Activated T-cell treated with anti-CD3 and anti-CD28 coated beads for 1 hour (primary cell): ENCODE results near the gene ARL13A.
"Not testable (repeated sequence)": the region's sequence is repeated elsewhere in the genome, so short reads cannot be mapped to it uniquely, and the experiment has no call there.

Source experiments
- DNase-seq: peaks from one replicate; pipeline ENCODE4 v3.0.0-alpha.2; 2020; ENCODE audit warnings: low read depth

Gene ARL13A

DNA sequence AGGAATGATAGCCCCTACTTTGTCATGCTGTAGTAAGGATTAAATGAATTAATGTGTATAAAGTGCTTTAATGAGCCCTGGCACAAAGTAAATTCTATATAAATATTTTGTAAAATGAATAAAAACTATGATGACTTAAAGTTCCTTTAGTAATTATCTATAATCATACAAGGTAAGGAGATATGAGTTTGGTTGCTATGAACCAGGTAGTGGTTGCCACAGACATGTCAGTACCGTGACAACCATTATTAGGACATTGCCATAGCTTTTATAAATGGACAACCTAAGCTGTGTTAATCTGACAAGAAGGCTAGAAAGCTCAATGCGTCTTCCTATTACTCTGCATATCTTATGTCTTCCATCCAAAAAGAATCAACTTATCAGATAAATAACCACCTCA, at the start of gene ARL13A:
TSS of gene ARL13A (plus strand) at position 301 of the 400 bp plus-strand sequence. CDS start 3,982 bp downstream, outside the sequence.
- DNase-seq: no peak

DNA sequence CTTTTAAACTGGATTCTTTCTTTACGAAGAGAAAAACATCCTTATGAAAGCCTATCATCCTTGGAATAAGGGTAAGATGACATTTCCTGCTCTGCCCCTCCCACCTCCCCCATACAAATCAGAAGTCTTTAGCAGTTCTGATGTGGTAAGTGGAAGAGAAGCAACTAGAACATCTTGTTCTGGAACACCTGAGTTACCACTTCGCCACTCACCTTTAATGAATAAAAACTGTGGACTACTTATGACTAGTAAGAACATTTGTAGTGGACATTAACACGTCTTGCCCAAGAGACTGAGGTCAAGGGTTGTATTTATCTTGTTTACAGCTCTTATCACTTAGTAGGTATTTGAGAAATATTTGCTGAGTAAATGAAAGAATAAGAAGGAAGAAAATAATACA, 45.1 kb upstream of the ARL13A start:
- no peak for DNase-seq

GRCh38 chrX:100926453-100926852, 43.1 kb upstream of the ARL13A start:
- DNase-seq: no peak

GRCh38 chrX:100928660-100929613, 40.6 kb upstream of the ARL13A start, which contains the start of gene XKRX:
TSS of gene XKRX (minus strand) at chrX:100928917. CDS start at chrX:100928304, 613 bp downstream.
- peak; percentile 27 for DNase-seq

- no peak for DNase-seq
Measured at GRCh38 chrX:100931218-100931924, 38.1 kb upstream of the ARL13A start.

GRCh38 chrX:100931925-100932285, 37.6 kb upstream of the ARL13A start:
- no peak for DNase-seq

DNA sequence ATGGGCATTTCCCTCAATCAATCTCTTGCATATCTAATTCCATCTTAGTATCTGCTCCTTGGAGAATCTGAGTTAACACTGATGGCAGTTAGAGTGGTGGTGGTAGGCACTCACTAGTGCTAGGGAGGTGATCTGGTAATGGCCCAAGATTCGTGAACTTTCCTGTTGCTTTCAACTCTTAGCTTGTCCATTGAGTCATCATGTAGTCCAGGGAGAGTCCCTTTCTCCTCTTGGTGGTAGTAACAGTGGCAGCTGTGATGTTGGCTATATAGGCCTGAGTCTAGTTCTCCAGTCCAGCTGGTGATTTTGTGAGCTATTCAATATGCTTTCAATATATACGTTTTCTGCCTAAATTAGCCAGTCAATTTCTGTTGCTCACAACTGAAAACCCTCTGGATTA, 33.7 kb upstream of the ARL13A start:
- DNase-seq: no peak

- no peak for DNase-seq
Measured at GRCh38 chrX:100939333-100939732, 30.2 kb upstream of the ARL13A start.

- no peak for DNase-seq
Measured at GRCh38 chrX:100944601-100945000, 24.9 kb upstream of the ARL13A start.

DNA sequence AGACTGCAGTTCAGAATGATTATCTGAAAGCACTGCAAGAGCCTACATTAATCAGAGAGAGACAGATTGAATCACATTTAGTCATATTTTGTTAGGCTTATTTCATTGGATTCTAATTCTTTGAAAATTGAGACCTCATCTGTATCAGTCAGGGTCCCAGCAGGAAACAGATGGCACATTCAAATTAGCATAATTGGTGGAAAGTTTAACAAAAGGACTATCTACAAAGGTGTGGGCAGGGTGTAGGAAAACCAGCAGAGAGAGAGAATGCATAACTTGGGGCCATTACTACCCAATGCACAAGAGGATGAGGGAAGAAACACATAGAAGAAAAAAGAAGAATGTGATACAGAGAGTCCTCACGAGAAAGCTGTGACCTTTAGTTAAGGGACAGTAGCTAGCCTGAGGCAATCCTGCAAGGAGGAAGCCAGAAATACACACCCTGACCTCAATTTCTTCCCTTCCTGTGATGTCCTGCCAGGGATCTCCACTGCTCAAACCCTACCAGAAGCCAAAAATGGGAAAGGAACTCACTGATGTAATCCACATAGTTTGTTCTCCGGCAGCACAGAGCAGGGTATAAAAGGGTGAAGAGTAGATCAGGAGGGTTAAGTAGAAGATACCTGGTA, 23.1 kb upstream of the ARL13A start:
- no peak for DNase-seq

DNA sequence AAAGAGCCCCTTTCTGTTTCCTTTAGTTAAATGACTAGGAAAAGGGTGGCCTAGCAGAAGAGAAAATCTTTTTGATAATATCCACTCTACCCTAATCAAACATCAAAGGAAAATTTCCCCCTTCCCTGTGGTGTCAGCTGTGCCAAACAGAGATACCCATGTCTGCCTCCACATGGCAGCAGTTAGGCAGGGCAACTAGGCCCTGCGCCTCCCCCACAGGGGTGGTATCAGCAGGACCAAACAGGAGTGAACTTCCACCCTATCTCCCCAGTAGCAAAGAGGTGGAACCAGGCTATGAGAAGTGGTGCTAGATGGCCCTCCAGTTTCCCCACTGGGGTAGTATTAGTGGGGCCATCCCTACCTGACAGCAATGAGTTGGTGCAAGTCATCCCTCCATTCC, 21.0 kb upstream of the ARL13A start:
- no peak for DNase-seq

DNA sequence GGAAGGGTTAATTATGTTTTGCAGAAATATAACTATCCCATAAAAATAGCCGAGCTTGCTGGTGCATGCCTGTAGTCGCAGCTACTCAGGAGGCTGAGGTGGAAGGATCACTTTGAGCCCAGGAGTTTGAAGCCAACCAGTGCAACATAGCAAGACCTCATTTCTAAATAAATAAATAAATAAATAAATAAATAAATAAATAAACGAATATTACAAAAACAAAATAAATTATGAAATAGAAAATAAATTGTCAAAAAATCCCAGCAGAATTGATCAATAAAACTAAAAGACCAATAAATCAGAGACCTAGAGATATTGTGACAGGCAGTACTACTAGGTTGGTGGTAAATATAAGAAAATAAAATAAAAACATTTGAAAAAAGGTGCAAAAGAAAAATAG, 6.7 kb upstream of the ARL13A start:
- no peak for DNase-seq

- no peak for DNase-seq
Measured at GRCh38 chrX:100964362-100964761, 5.1 kb upstream of the ARL13A start.

DNA sequence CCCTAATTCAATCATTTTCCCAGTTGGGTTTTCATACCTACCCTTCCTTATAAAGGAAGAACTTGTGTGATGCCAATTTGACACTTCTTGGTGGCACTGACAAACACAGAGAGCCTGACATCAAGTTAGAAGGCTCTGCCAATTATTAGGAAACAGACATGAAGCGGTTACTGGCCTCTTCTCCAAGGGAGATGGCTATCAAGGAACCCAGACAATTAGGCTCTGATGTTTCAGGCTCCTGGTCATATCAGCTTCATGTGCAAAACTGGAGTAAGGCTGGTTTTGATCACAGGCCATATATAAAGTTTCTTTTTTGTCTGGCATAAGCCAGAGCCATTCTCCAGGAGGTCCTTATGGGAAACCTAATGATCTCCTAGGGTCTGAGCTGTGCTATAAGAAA, 428 bp downstream of the ARL13A start:
- no peak for DNase-seq

- DNase-seq: no peak
Measured at GRCh38 chrX:100973411-100973810, 3.9 kb downstream of the ARL13A start.

DNA sequence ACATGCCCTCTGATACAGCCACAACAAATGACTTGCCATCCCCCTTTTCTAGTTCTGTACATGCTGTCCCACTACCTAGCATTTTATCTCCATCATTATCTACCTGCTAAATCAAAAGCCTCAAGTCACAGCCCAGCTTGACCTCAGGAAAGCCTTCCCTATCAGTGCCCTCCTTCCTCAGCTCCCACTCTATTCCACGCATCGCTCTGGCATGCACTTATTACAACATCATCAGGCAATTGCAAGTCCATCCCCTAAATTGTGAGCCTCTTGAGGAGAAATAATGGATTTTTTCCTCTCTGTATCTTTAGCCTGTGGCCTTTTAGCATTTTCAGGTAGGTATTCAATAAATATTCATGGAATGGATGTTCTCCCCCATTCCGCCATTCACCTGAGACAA, 5.7 kb downstream of the ARL13A start:
- no peak for DNase-seq

DNA sequence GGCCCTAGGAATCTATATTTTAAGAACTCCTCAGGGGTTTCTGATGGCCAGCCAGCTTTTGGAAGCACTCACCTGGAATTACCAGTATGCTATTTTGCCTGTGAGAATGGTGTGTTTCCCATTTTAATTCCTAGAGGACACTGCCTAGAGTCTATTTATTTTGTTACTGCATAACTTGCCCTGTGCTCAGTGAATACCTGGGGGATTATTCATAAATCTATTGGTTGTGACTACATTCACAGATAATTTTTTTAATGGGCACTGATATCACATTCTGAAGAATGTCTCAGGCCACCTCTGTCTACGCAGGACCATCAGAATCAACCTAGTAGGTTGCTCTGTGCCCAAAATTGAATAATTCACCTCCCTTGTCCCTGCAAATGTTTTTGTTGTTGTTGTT, 6.7 kb downstream of the ARL13A start:
- DNase-seq: no peak

- no peak for DNase-seq
Measured at GRCh38 chrX:100979881-100980607, 10.5 kb downstream of the ARL13A start.

- no peak for DNase-seq
Measured at GRCh38 chrX:100980608-100981497, 11.3 kb downstream of the ARL13A start.

GRCh38 chrX:100981498-100981845, 12.0 kb downstream of the ARL13A start:
- DNase-seq: not testable (repeated sequence)

DNA sequence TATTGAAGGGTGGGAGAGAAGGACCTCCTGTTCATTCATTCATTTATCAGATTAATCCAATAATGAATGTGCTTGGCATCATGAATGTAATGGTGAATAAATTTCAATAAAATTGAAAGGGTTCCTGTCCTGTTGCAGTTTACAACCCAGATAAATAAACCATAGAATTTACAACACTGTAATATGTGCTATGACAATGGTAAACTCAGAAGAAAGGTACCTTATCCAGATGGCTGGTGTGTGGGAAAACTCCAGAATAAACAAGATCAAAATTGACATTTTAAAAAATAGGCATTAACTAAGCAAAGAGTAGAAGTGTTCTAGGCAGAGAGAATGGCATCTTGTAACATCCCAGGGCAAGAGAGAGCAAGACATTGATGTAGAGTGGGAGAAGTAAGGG, 15.3 kb downstream of the ARL13A start:
- DNase-seq: no peak
